HepG2 (cell line): Measurements from ENCODE around the gene ADCY7. TPM values are rescaled to one million over a fixed set of nuclear protein-coding genes. Genes with fewer than 3 reads are reported as not detected.

Experiments
- microRNA-seq: library from miRNA; unstranded; fragments of <30 nt; microRNA quantifications from one replicate; pipeline ENCODE4, GENCODE V29; 2020
- polyA plus RNA-seq, 8 experiments: library from polyadenylated mRNA; depleted of rRNA in 3 of 8; stranded (reverse) in 7 of 8; unstranded in 1 of 8; fragments of >200 nt; fragmentation: Illumina TruSeq in 4 of 8; extraction: Trizol in 4 of 8; gene quantifications; 2 replicates each; pipeline versions ENCODE4 v1.2.1 to v1.2.3, GENCODE V29; 2011 to 2016; ENCODE audit warnings: low read depth in 4 of 8, missing spikeins in 1 of 8, mixed read lengths in 1 of 8; ENCODE audit not compliant: insufficient read depth in 1 of 8
- small RNA-seq, 3 experiments: library from RNA; depleted of rRNA; stranded (forward); fragments of <200 nt; gene quantifications; one replicate each; pipeline ENCODE3, GENCODE V24; 2012; ENCODE audit warnings: low read depth in 2 of 3, low replicate concordance in 1 of 3; ENCODE audit not compliant: insufficient read length in 3 of 3, insufficient read depth in 2 of 3
- total RNA-seq, 5 experiments: library from RNA; depleted of rRNA; stranded (reverse); fragments of >200 nt; fragmentation: Illumina TruSeq; extraction: Trizol; gene quantifications; 2 replicates each; pipeline ENCODE4 v1.2.3, GENCODE V29; 2016; ENCODE audit warnings: low read depth in 1 of 5

ADCY7 gene
- total and polyA plus RNA-seq, 2 of the 13 experiments (the other 11 are each of a cell fraction or from before 2014, with no cell fraction given): 2.2 to 4.3 TPM

Small RNA genes within 50 kb of the gene (microRNA-seq; reads per million reads assigned to microRNA genes)
- gene MIR6771: not detected

Small RNA genes within 50 kb of the gene (small RNA-seq; reads per million reads assigned to genes)
- 0 reads per million in 3 experiments for gene MIR6771

Other genes starting within 250 kb of the ADCY7 start
- 22.9 and 23.6 TPM in 2 replicates for gene CNEP1R1, start 241.3 kb upstream of the ADCY7 start, total RNA-seq (2016; rRNA removed; fragmentation: Illumina TruSeq; extraction: Trizol)
- gene CNEP1R1, start 241.3 kb upstream of the ADCY7 start, polyA plus RNA-seq (2011; rRNA removed): 25.3 and 26.8 TPM in 2 replicates
- gene HEATR3, start 200.6 kb upstream of the ADCY7 start, total RNA-seq (2016; rRNA removed; fragmentation: Illumina TruSeq; extraction: Trizol): 52.4 and 60.2 TPM in 2 replicates
- 22.4 and 26.8 TPM in 2 replicates for gene HEATR3, start 200.6 kb upstream of the ADCY7 start, polyA plus RNA-seq (2011; rRNA removed)
- 32.8 and 36.0 TPM in 2 replicates for gene TENT4B, start 113.2 kb upstream of the ADCY7 start, total RNA-seq (2016; rRNA removed; fragmentation: Illumina TruSeq; extraction: Trizol)
- 12.0 and 15.0 TPM in 2 replicates for gene TENT4B, start 113.2 kb upstream of the ADCY7 start, polyA plus RNA-seq (2011; rRNA removed)
- 149 and 169 TPM in 2 replicates for gene BRD7, start 102.4 kb downstream of the ADCY7 start, total RNA-seq (2016; rRNA removed; fragmentation: Illumina TruSeq; extraction: Trizol)
- 68.3 and 82.3 TPM in 2 replicates for gene BRD7, start 102.4 kb downstream of the ADCY7 start, polyA plus RNA-seq (2011; rRNA removed)